ENCODE measurements around the gene VWA5B1.
"Not testable (repeated sequence)": the region's sequence is repeated elsewhere in the genome, so short reads cannot be mapped to it uniquely, and the experiment has no call there.

Gene VWA5B1

GRCh38 chr1:20290624-20291597 is at the start of gene VWA5B1:
TSS of gene VWA5B1 (plus strand) at chr1:20290875. CDS start at chr1:20310602, 19,727 bp downstream.
- DNase-seq = no peak

- DNase-seq = no peak
Measured at GRCh38 chr1:20242890-20243479, 47.7 kb upstream of the VWA5B1 start.

- DNase-seq = no peak
Measured at GRCh38 chr1:20248971-20249612, 41.6 kb upstream of the VWA5B1 start.

- DNase-seq = no peak
Measured at GRCh38 chr1:20250340-20250989, 40.2 kb upstream of the VWA5B1 start.

- no peak for DNase-seq
Measured at GRCh38 chr1:20252587-20252986, 38.1 kb upstream of the VWA5B1 start.

GRCh38 chr1:20255666-20256065 is 35.0 kb upstream of the VWA5B1 start:
- no peak for DNase-seq

GRCh38 chr1:20259646-20260045 is 31.0 kb upstream of the VWA5B1 start:
- no peak for DNase-seq

- DNase-seq = no peak
Measured at GRCh38 chr1:20261095-20261494, 29.6 kb upstream of the VWA5B1 start.

GRCh38 chr1:20262810-20263534 is 27.7 kb upstream of the VWA5B1 start:
- DNase-seq = no peak

- no peak for DNase-seq
Measured at GRCh38 chr1:20265250-20265649, 25.4 kb upstream of the VWA5B1 start.

GRCh38 chr1:20266141-20266540 is 24.5 kb upstream of the VWA5B1 start:
- DNase-seq = no peak

- DNase-seq = no peak
Measured at GRCh38 chr1:20266642-20267041, 24.0 kb upstream of the VWA5B1 start.

- no peak for DNase-seq
Measured at GRCh38 chr1:20271498-20272400, 18.9 kb upstream of the VWA5B1 start.

GRCh38 chr1:20273716-20274115 is 17.0 kb upstream of the VWA5B1 start:
- DNase-seq = not testable (repeated sequence)

GRCh38 chr1:20275319-20275925 is 15.3 kb upstream of the VWA5B1 start:
- no peak for DNase-seq

GRCh38 chr1:20276485-20277159 is 14.1 kb upstream of the VWA5B1 start:
- DNase-seq = no peak

- DNase-seq = no peak
Measured at GRCh38 chr1:20278692-20279130, 12.0 kb upstream of the VWA5B1 start.

- no peak for DNase-seq
Measured at GRCh38 chr1:20279509-20279908, 11.2 kb upstream of the VWA5B1 start.

GRCh38 chr1:20280341-20280740 is 10.3 kb upstream of the VWA5B1 start:
- no peak for DNase-seq

- no peak for DNase-seq
Measured at GRCh38 chr1:20280906-20281305, 9.8 kb upstream of the VWA5B1 start.
